HG02840 (cell line): ENCODE measurements around the gene LY6G5B.

Experiments
- ATAC-seq: cut with Tn5 transposase; IDR thresholded peaks from one replicate; pipeline ENCODE4 v1.9.1; 2021; ENCODE audit warnings: mild to moderate bottlenecking, moderate library complexity, moderate number of reproducible peaks; ENCODE audit not compliant: unreplicated experiment, low FRiP score

The LY6G5B gene

GRCh38 chr6:31662124-31662723 lies 7.6 kb upstream of the LY6G5B start:
- no peak for ATAC-seq

GRCh38 chr6:31663126-31663960 lies 6.4 kb upstream of the LY6G5B start:
- ATAC-seq, result no peak

- no peak for ATAC-seq
These were observed 5.6 kb upstream of the LY6G5B start for GRCh38 chr6:31663961-31664789.

- ATAC-seq, result no peak
These were observed 4.8 kb upstream of the LY6G5B start, which contains the start of gene GPANK1 for GRCh38 chr6:31664790-31665500. TSS of gene GPANK1 (minus strand) at chr6:31664997. CDS start at chr6:31664478, 519 bp downstream.

- ATAC-seq, result peak; percentile 79
These were observed 4.1 kb upstream of the LY6G5B start, which contains the start of gene CSNK2B for GRCh38 chr6:31665501-31666336. TSS of gene CSNK2B (plus strand) at chr6:31666080. CDS start at chr6:31666832, 752 bp downstream.

- no peak for ATAC-seq
These were observed 3.3 kb upstream of the LY6G5B start for GRCh38 chr6:31666337-31666965.

- no peak for ATAC-seq
These were observed 6.6 kb downstream of the LY6G5B start for GRCh38 chr6:31676322-31676903.

- no peak for ATAC-seq
These were observed 7.1 kb downstream of the LY6G5B start for GRCh38 chr6:31676904-31677303.

GRCh38 chr6:31677955-31678354 lies 8.2 kb downstream of the LY6G5B start:
- no peak for ATAC-seq

- no peak for ATAC-seq
These were observed 10.7 kb downstream of the LY6G5B start, which contains the start of gene LY6G5C for GRCh38 chr6:31680226-31681134. TSS of gene LY6G5C (minus strand) at chr6:31681067. CDS start at chr6:31680373, 694 bp downstream.

- no peak for ATAC-seq
These were observed 11.4 kb downstream of the LY6G5B start for GRCh38 chr6:31681135-31681671.

- ATAC-seq, result no peak
These were observed 13.8 kb downstream of the LY6G5B start for GRCh38 chr6:31683591-31683990.

- ATAC-seq, result no peak
These were observed 16.7 kb downstream of the LY6G5B start for GRCh38 chr6:31686483-31686882.

- no peak for ATAC-seq
These were observed 17.5 kb downstream of the LY6G5B start for GRCh38 chr6:31687321-31687720.

- no peak for ATAC-seq
These were observed 18.3 kb downstream of the LY6G5B start for GRCh38 chr6:31687860-31688693.
